ENCODE measurements around the gene NIPA2.

DNA sequence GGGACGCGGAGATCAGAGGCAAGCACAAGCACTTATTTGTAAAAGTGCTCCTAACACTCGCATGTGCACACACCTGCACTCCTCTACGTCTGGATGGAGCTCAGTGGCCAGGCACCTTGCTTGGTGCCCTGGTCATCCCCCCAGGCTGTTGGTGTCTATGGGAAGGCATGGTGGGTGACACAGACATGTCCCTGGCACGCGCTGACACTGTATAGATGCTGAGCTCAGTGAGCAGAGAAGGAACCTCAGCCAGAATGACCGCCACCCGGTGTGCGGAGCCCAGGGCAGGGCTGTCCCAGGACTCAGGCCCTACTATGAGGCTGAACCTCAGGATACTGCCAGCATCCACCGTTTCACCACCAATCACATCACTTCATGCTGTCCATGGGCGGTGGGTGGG is 64.5 kb downstream of the NIPA2 start:
- TF ChIP-seq, protein P1, sequence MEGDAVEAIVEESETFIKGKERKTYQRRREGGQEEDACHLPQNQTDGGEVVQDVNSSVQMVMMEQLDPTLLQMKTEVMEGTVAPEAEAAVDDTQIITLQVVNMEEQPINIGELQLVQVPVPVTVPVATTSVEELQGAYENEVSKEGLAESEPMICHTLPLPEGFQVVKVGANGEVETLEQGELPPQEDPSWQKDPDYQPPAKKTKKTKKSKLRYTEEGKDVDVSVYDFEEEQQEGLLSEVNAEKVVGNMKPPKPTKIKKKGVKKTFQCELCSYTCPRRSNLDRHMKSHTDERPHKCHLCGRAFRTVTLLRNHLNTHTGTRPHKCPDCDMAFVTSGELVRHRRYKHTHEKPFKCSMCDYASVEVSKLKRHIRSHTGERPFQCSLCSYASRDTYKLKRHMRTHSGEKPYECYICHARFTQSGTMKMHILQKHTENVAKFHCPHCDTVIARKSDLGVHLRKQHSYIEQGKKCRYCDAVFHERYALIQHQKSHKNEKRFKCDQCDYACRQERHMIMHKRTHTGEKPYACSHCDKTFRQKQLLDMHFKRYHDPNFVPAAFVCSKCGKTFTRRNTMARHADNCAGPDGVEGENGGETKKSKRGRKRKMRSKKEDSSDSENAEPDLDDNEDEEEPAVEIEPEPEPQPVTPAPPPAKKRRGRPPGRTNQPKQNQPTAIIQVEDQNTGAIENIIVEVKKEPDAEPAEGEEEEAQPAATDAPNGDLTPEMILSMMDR (IDR thresholded peaks at IDR 0.05), result no peak
- no peak for TF ChIP-seq POLR2A (IDR thresholded peaks at IDR 0.05; ENCODE audit: low read depth)
